ENCODE measurements around the gene LDLRAP1.

The LDLRAP1 gene

DNA sequence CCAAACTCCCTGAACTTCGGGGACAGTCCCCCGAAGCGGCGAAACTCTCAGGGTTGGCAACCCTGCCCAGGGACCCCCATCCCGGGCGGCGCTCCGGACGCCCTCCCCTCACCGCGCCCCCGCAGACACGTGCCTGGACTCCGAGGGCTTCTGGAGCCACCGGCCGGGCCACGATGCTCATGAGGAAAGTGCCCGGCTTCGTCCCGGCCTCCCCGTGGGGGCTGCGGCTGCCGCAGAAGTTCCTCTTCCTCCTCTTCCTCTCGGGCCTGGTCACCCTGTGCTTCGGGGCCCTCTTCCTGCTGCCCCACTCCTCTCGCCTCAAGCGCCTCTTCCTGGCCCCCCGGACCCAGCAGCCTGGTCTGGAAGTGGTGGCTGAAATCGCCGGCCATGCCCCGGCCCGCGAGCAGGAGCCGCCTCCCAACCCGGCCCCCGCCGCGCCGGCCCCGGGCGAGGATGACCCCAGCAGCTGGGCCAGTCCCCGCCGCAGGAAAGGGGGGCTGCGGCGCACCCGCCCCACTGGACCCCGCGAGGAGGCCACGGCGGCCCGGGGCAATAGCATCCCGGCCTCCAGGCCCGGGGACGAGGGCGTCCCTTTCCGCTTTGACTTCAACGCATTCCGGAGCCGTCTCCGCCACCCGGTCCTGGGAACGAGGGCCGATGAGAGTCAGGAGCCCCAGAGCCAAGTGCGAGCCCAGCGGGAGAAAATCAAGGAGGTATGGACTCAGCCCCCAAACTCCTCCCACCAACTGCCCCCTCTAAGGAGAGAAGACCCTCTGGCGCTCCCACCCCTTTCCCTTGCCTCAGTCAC is 74.4 kb downstream of the LDLRAP1 start:
- TF ChIP-seq, protein P1, sequence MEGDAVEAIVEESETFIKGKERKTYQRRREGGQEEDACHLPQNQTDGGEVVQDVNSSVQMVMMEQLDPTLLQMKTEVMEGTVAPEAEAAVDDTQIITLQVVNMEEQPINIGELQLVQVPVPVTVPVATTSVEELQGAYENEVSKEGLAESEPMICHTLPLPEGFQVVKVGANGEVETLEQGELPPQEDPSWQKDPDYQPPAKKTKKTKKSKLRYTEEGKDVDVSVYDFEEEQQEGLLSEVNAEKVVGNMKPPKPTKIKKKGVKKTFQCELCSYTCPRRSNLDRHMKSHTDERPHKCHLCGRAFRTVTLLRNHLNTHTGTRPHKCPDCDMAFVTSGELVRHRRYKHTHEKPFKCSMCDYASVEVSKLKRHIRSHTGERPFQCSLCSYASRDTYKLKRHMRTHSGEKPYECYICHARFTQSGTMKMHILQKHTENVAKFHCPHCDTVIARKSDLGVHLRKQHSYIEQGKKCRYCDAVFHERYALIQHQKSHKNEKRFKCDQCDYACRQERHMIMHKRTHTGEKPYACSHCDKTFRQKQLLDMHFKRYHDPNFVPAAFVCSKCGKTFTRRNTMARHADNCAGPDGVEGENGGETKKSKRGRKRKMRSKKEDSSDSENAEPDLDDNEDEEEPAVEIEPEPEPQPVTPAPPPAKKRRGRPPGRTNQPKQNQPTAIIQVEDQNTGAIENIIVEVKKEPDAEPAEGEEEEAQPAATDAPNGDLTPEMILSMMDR (IDR thresholded peaks at IDR 0.05; ENCODE audit: low read depth, low read length), result no peak
- in situ Hi-C loops (cut with HindIII; ENCODE audit: low sequenced_read_pairs), result no loop called here
- DNase-seq (ENCODE audit: low read depth, low spot score), result no peak
- peak overlapping the region; percentile 18 for H3K4me3 ChIP-seq (ENCODE audit: low read depth, low read length)

DNA sequence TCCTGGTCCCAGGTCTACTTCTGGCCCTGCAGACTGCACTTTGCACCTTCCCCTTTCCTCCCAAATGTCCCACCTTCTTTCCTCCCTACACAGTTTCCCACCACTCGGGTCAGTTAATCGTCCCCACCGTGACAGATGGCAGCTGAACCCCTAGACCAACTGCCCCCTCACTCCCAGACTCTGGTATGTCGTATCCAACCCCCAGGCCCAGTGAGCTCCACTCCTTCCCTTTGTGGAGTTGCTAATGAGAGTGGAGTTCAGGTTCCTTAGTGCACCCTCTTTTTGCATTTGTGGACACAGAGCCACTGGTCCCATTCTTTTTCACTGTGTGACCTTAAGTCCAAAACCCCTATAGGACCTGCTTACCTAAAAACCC is 75.0 kb downstream of the LDLRAP1 start:
- in situ Hi-C loops (cut with HindIII; ENCODE audit: low sequenced_read_pairs), result no loop called here
- TF ChIP-seq, protein P1 (IDR thresholded peaks at IDR 0.05; ENCODE audit: low read depth, low read length), result no peak
- H3K4me3 ChIP-seq (ENCODE audit: low read depth, low read length), result no peak overlapping the region
- no peak for DNase-seq (ENCODE audit: low read depth, low spot score)
